ENCODE results near the gene MNX1. TPM values are rescaled to one million over a fixed set of nuclear protein-coding genes. Genes with fewer than 3 reads are reported as not detected.

The MNX1 gene
- total and polyA plus RNA-seq, 8 donors = 1.1 to 80.2 (median 3.1) TPM; not detected in 1

DNA sequence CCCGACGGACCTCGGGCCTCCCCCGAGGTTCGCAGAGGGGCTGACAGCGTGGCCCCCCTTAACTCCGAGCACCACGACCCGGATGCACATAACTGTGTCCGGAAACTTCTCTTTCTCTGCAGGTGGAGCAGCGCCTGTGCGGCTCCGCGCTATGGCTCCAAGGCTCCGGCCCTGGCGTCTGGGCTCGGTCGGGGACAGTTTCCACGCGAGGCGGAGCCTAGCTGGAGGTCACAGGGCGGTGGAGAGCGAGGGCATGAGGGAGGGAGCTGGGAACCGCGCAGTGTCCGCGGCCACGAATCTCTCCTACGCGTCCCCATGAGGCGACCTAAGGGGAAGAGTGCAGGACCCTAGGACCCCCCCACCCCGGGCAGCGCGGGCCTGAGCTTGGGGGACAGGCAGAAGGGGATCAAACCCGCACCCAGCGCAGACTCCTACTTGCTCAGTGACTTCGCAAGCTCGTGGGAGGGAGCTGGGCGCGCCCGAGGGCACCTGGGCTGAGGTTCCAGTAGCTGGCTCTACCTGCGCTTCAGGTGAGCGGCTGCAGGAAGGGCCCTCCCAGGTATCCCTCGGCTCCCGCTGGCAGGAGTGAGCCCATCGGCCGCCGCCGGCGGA is 8.6 kb upstream of the MNX1 start:
- H3K4me3 ChIP-seq = peak overlapping the region; percentile 5 to 46 (median 24)
- H3K27me3 ChIP-seq = peaks cover 27 to 98% (median 91%) of the 10 kb centered on the region in 3 donors
- 1 to 4% (median 2%) methylated on average over 13 to 50 of the region's 50 CpGs for WGBS, 5 donors
- H3K9me3 ChIP-seq = peaks cover 0 to 4% (median 0%) of the 10 kb centered on the region in 4 donors
- intact Hi-C loops (cut with DNase I; ENCODE audit: low total_unique reads) = no loop called here
- TF ChIP-seq EP300 (IDR thresholded peaks at IDR 0.05) (no peak), POLR2AphosphoS5 (IDR thresholded peaks at IDR 0.05) (no peak), POLR2A (IDR thresholded peaks at IDR 0.05) (no peak)
- TF ChIP-seq, protein P1, sequence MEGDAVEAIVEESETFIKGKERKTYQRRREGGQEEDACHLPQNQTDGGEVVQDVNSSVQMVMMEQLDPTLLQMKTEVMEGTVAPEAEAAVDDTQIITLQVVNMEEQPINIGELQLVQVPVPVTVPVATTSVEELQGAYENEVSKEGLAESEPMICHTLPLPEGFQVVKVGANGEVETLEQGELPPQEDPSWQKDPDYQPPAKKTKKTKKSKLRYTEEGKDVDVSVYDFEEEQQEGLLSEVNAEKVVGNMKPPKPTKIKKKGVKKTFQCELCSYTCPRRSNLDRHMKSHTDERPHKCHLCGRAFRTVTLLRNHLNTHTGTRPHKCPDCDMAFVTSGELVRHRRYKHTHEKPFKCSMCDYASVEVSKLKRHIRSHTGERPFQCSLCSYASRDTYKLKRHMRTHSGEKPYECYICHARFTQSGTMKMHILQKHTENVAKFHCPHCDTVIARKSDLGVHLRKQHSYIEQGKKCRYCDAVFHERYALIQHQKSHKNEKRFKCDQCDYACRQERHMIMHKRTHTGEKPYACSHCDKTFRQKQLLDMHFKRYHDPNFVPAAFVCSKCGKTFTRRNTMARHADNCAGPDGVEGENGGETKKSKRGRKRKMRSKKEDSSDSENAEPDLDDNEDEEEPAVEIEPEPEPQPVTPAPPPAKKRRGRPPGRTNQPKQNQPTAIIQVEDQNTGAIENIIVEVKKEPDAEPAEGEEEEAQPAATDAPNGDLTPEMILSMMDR (IDR thresholded peaks at IDR 0.05) = no peak
- no peak overlapping the region for H3K27ac ChIP-seq
- H3K36me3 ChIP-seq = no peaks in the 10 kb centered on the region
- peaks cover 26 to 68% (median 52%) of the 10 kb centered on the region in 4 donors for H3K4me1 ChIP-seq
- peak in 1 of 2 donors; percentile 56 for DNase-seq

DNA sequence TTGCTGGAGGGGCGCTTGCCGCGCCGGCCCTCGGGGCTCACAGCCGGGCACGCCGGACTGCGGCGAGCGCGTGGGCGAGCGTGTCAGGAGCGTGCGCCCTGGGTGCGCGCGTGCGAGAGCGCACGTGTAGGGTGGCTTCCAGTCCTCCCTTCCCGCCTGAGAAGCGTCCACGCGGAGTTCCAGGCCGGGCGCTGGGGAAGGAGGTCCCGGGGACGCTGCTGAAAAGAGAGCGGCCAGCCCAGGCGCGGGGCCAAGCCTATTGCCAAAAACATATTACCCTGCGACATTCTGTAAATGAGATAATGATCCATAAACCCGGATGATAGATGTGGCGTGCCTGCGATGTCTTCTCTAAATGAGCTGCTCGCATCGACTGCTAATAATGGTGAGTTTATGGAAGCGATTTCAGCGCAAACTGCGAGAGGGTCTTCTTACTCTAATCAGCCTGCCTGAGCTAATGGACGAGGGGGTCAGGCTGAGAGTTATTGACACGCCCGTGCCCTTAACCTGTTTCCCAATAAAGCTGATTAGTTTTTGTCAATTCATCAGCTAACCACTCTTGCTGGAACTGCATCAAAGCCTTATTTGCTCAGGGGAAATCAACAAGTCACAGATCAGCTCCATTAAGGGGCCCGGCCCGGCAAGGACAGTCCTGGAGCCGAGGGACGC is 8.0 kb upstream of the MNX1 start:
- peak overlapping the region; percentile 5 to 46 (median 24) for H3K4me3 ChIP-seq
- peaks cover 27 to 100% (median 95%) of the 10 kb centered on the region in 3 donors for H3K27me3 ChIP-seq
- no peak overlapping the region for H3K27ac ChIP-seq
- DNase-seq = peak in 1 of 2 donors; percentile 28
- no peaks in the 10 kb centered on the region for H3K36me3 ChIP-seq
- WGBS, 5 donors = 8 to 16% (median 13%) methylated on average over 19 to 49 of the region's 49 CpGs
- intact Hi-C loops (cut with DNase I; ENCODE audit: low total_unique reads) = no loop called here
- TF ChIP-seq EP300 (IDR thresholded peaks at IDR 0.05) (no peak), POLR2AphosphoS5 (IDR thresholded peaks at IDR 0.05) (no peak), POLR2A (IDR thresholded peaks at IDR 0.05) (no peak)
- TF ChIP-seq, protein P1 (IDR thresholded peaks at IDR 0.05) = no peak
- peaks cover 0 to 4% (median 0%) of the 10 kb centered on the region in 4 donors for H3K9me3 ChIP-seq
- H3K4me1 ChIP-seq = peaks cover 26 to 68% (median 52%) of the 10 kb centered on the region in 4 donors

DNA sequence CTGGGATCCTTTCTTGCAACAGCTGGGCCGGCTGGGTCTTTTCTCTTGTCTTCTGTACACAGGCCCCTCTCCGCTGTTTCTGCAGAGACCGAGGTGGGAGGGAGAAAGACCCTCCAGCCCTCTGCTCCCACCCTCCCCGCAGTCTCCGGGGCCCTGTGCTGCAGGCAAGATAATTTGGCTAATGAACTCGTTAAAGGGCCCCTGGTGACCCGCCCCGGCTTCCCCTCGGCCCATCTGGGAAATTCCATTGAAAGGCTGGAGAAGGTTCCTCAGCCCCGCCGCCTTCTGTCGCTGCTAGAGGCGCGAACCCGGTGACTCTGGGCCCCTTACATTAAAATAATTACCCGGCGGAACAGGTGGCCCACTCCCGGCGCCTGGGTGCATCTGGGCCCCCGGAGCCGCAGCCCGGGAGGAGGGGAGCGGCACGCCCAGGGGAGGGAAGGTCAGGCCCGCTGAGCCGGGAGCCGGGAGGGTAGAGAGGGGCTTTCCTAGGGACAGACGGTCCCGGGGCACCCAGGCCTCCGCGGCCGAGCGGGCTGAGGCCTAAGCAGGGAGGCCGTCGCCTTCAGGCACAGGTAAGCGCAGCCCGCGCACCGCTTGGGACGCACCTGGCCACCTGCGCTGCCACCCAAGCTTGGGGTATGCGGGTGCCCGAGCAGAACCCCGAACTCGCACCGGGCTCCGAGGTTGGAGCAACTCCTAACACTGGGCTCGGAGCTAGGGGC is 7.3 kb upstream of the MNX1 start:
- DNase-seq = peak in 1 of 2 donors; percentile 12
- Histone ChIP-seq H3K9me3 (peaks cover 0 to 4% (median 0%) of the 10 kb centered on the region in 4 donors), H3K36me3 (no peaks in the 10 kb centered on the region), H3K27me3 (peaks cover 27 to 100% (median 94%) of the 10 kb centered on the region in 3 donors), H3K4me3 (peak overlapping the region in 1 of 4 donors; percentile 46), H3K4me1 (peaks cover 26 to 61% (median 46%) of the 10 kb centered on the region in 4 donors), H3K27ac (no peak overlapping the region)
- intact Hi-C loops (cut with DNase I; ENCODE audit: low total_unique reads) = no loop called here
- TF ChIP-seq EP300 (IDR thresholded peaks at IDR 0.05) = no peak
- no peak for TF ChIP-seq POLR2A (IDR thresholded peaks at IDR 0.05)
- TF ChIP-seq POLR2AphosphoS5 (IDR thresholded peaks at IDR 0.05) = no peak
- TF ChIP-seq, protein P1 (IDR thresholded peaks at IDR 0.05) = no peak
- 6 to 22% (median 18%) methylated on average over 9 to 48 of the region's 48 CpGs for WGBS, 5 donors

DNA sequence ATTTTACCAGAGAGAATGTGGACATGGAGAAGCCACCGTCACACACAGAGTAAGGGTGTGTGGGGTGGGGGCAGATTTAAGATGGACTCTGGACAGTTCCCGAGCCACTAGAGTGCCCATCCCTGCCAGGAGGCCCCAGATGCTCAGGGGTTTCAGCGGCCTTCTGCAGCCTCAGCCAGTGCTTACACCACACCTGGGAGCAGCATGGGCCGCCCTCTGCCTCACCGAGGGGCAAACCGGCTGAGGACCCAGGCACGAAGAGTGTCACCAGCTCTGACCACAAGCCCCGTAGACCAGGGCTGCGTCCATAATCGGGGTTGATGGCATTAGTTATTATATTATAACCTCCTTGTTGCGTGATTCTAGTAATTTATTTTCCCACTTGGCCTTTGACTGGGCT is 6.7 kb upstream of the MNX1 start:
- intact Hi-C loops (cut with DNase I; ENCODE audit: low total_unique reads) = no loop called here
- TF ChIP-seq, protein P1 (IDR thresholded peaks at IDR 0.05) = no peak
- TF ChIP-seq POLR2AphosphoS5 (IDR thresholded peaks at IDR 0.05) (no peak), POLR2A (IDR thresholded peaks at IDR 0.05) (no peak), EP300 (IDR thresholded peaks at IDR 0.05) (no peak)
- no peaks in the 10 kb centered on the region for H3K36me3 ChIP-seq
- DNase-seq = no peak
- H3K27me3 ChIP-seq = peaks cover 27 to 100% (median 92%) of the 10 kb centered on the region in 3 donors
- H3K9me3 ChIP-seq = peaks cover 0 to 4% (median 0%) of the 10 kb centered on the region in 4 donors
- no peak overlapping the region for H3K27ac ChIP-seq
- 29 to 71% (median 54%) methylated on average over 10 to 11 of the region's 11 CpGs for WGBS, 5 donors
- no peak overlapping the region for H3K4me3 ChIP-seq
- peaks cover 26 to 56% (median 40%) of the 10 kb centered on the region in 4 donors for H3K4me1 ChIP-seq
